PFSK-1 (cell line): ENCODE results near the gene MAN1C1.

Experiments
- FOXP2 ChIP-seq: optimal IDR thresholded peaks from 2 replicates; pipeline ENCODE3; 2011; ENCODE audit warnings: borderline replicate concordance, control low read depth, inconsistent platforms; ENCODE audit not compliant: insufficient read depth; ENCODE audit errors: extremely low read length, extremely low read depth
- POLR2AphosphoS5 ChIP-seq: IDR thresholded peaks from 2 replicates; pipeline ENCODE4 v1.6.1; 2012; ENCODE audit warnings: low read depth, mild to moderate bottlenecking, control low read depth, low read length, moderate library complexity
- SIN3A ChIP-seq: IDR thresholded peaks from 2 replicates; pipeline ENCODE4 v1.6.1; 2012; ENCODE audit warnings: mild to moderate bottlenecking, low read length, moderate library complexity, borderline replicate concordance; ENCODE audit not compliant: insufficient read depth
- TAF1 ChIP-seq: IDR thresholded peaks from 2 replicates; pipeline ENCODE4 v1.6.1; 2012; ENCODE audit warnings: low read length, control low read depth, borderline replicate concordance; ENCODE audit not compliant: insufficient read depth
- TF ChIP-seq, protein P1 (sequence below), 2 experiments: IDR thresholded peaks; 2 replicates each; pipeline versions ENCODE4 v1.6.1 to v1.8.0; 2011 to 2012; ENCODE audit warnings: low read depth in 2 of 2, low read length in 2 of 2, control low read depth in 1 of 2, inconsistent platforms in 1 of 2, mild to moderate bottlenecking in 1 of 2, moderate library complexity in 1 of 2; ENCODE audit not compliant: insufficient read depth in 1 of 2

Gene MAN1C1

GRCh38 chr1:25608488-25609178 is 8.0 kb upstream of the MAN1C1 start:
- TF ChIP-seq, protein P1, sequence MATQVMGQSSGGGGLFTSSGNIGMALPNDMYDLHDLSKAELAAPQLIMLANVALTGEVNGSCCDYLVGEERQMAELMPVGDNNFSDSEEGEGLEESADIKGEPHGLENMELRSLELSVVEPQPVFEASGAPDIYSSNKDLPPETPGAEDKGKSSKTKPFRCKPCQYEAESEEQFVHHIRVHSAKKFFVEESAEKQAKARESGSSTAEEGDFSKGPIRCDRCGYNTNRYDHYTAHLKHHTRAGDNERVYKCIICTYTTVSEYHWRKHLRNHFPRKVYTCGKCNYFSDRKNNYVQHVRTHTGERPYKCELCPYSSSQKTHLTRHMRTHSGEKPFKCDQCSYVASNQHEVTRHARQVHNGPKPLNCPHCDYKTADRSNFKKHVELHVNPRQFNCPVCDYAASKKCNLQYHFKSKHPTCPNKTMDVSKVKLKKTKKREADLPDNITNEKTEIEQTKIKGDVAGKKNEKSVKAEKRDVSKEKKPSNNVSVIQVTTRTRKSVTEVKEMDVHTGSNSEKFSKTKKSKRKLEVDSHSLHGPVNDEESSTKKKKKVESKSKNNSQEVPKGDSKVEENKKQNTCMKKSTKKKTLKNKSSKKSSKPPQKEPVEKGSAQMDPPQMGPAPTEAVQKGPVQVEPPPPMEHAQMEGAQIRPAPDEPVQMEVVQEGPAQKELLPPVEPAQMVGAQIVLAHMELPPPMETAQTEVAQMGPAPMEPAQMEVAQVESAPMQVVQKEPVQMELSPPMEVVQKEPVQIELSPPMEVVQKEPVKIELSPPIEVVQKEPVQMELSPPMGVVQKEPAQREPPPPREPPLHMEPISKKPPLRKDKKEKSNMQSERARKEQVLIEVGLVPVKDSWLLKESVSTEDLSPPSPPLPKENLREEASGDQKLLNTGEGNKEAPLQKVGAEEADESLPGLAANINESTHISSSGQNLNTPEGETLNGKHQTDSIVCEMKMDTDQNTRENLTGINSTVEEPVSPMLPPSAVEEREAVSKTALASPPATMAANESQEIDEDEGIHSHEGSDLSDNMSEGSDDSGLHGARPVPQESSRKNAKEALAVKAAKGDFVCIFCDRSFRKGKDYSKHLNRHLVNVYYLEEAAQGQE (IDR thresholded peaks at IDR 0.05; ENCODE audit: insufficient read depth in 1 of 2, low read depth in 2 of 2, low read length in 2 of 2): no peak
- TF ChIP-seq FOXP2: no peak
- TF ChIP-seq TAF1: no peak
- TF ChIP-seq POLR2AphosphoS5: no peak
- no peak for TF ChIP-seq SIN3A

GRCh38 chr1:25609921-25610320 is 6.7 kb upstream of the MAN1C1 start:
- TF ChIP-seq TAF1 (no peak), POLR2AphosphoS5 (no peak)
- TF ChIP-seq, protein P1 (IDR thresholded peaks at IDR 0.05; ENCODE audit: insufficient read depth in 1 of 2, low read depth in 2 of 2, low read length in 2 of 2): no peak

GRCh38 chr1:25610822-25611630 is 5.6 kb upstream of the MAN1C1 start:
- TF ChIP-seq FOXP2 (no peak), SIN3A (no peak), TAF1 (no peak), POLR2AphosphoS5 (no peak)
- TF ChIP-seq, protein P1 (IDR thresholded peaks at IDR 0.05; ENCODE audit: insufficient read depth in 1 of 2, low read depth in 2 of 2, low read length in 2 of 2): no peak

GRCh38 chr1:25611843-25612242 is 4.7 kb upstream of the MAN1C1 start:
- no peak for TF ChIP-seq POLR2AphosphoS5
- TF ChIP-seq FOXP2: no peak
- no peak for TF ChIP-seq TAF1
- no peak for TF ChIP-seq SIN3A
- TF ChIP-seq, protein P1 (IDR thresholded peaks at IDR 0.05; ENCODE audit: insufficient read depth in 1 of 2, low read depth in 2 of 2, low read length in 2 of 2): no peak

DNA sequence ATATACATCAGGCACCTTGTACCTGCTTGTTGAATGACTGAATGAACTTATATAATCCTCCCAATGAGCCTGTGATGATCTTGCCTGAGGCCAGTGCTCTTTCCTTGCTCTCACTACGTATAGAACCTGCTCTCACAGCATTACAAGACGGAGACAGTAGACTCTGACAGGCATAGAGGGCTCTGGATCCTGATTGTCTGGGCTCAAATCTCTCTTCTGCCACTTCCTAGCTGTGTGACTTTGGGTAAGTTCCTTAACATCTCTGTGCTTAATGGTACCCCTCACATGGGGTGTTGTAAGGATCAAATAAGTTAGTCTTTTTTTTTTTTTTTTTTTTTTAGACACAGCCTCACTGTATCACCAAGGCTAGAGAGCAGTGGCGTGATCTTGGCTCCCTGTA is 4.2 kb upstream of the MAN1C1 start:
- no peak for TF ChIP-seq TAF1
- no peak for TF ChIP-seq POLR2AphosphoS5
- no peak for TF ChIP-seq SIN3A
- TF ChIP-seq, protein P1 (IDR thresholded peaks at IDR 0.05; ENCODE audit: insufficient read depth in 1 of 2, low read depth in 2 of 2, low read length in 2 of 2): no peak
- no peak for TF ChIP-seq FOXP2
